HG03108 (cell line): ENCODE measurements around the gene TBP.
A peak's percentile ranks its signal among the peaks of the same experiment; 100 is the strongest.
"Not testable (repeated sequence)": the region's sequence is repeated elsewhere in the genome, so short reads cannot be mapped to it uniquely, and the experiment has no call there.

Experiments
- ATAC-seq: cut with Tn5 transposase; IDR thresholded peaks from one replicate; pipeline ENCODE4 v1.9.1; 2021; ENCODE audit warnings: moderate library complexity; ENCODE audit not compliant: unreplicated experiment

The TBP gene

GRCh38 chr6:170597278-170597677, 43.1 kb downstream of the TBP start:
- ATAC-seq: no peak

GRCh38 chr6:170605574-170606259, 51.5 kb downstream of the TBP start:
- no peak for ATAC-seq

- ATAC-seq: not testable (repeated sequence)
Measured at GRCh38 chr6:170609225-170609624, 55.1 kb downstream of the TBP start.

GRCh38 chr6:170612256-170612804, 58.2 kb downstream of the TBP start:
- peak; percentile 74 for ATAC-seq

GRCh38 chr6:170616020-170616554, 61.9 kb downstream of the TBP start:
- not testable (repeated sequence) for ATAC-seq
